Transverse colon (tissue), 3 donors: ENCODE results near the gene SLC38A7.

Experiments used
- POLR2A ChIP-seq: fragments of 450-650 bp; IDR thresholded peaks from one replicate; pipeline ENCODE4 v1.6.1; 2016; ENCODE audit warnings: antibody characterized with exemption, mild to moderate bottlenecking, moderate library complexity
- TF ChIP-seq, protein P1 (sequence below), 5 experiments: fragments of 200-600 bp in 3 of 5; fragments of 450-650 bp in 2 of 5; sonication (generic) in 3 of 5; IDR thresholded peaks; 1 replicate in 2 of 5; 2 replicates in 3 of 5; pipeline ENCODE4 v1.5.1; 2016 to 2017; ENCODE audit warnings: antibody characterized with exemption in 5 of 5, inconsistent platforms in 3 of 5, mild to moderate bottlenecking in 2 of 5, moderate library complexity in 1 of 5

DNA sequence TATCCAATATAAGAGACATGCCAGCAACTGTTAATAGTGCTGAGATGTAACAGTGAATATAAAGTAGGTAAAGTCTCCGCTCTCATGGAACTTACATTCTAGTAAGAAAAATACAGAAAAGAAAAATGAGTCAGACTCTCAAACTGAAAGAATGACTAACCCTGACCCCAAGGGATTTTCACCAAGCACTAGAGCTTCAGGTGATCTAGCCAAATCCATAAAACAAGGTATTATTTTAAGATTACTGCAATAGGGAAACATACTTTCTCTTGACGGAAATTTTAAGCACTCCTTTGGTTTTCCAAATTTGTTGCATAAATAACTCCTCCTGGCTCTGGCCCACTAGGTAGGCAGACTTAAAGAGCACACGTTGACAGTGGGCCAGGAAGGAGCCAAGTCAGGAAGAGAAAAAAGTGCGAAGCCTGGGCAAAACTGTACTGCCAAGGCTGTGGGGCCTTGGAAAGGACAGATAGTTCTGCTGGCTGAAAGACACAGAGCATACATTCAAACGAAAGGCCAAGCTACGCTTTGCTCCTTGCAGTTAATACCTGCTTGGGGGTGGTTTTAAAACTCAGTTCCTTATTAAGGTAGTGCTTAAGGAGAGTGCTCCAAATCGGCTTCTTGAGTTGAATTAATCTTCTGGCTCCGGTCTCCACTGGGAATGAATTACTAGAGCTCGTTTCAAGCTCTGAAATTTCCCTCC, 48.1 kb upstream of the SLC38A7 start:
- TF ChIP-seq, protein P1, sequence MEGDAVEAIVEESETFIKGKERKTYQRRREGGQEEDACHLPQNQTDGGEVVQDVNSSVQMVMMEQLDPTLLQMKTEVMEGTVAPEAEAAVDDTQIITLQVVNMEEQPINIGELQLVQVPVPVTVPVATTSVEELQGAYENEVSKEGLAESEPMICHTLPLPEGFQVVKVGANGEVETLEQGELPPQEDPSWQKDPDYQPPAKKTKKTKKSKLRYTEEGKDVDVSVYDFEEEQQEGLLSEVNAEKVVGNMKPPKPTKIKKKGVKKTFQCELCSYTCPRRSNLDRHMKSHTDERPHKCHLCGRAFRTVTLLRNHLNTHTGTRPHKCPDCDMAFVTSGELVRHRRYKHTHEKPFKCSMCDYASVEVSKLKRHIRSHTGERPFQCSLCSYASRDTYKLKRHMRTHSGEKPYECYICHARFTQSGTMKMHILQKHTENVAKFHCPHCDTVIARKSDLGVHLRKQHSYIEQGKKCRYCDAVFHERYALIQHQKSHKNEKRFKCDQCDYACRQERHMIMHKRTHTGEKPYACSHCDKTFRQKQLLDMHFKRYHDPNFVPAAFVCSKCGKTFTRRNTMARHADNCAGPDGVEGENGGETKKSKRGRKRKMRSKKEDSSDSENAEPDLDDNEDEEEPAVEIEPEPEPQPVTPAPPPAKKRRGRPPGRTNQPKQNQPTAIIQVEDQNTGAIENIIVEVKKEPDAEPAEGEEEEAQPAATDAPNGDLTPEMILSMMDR (IDR thresholded peaks at IDR 0.05): no peak
- TF ChIP-seq POLR2A: no peak
